ENCODE measurements around the gene PLEKHG4B.

GRCh38 chr5:204462-204861, 112.5 kb downstream of the PLEKHG4B start:
- TF ChIP-seq, protein P1, sequence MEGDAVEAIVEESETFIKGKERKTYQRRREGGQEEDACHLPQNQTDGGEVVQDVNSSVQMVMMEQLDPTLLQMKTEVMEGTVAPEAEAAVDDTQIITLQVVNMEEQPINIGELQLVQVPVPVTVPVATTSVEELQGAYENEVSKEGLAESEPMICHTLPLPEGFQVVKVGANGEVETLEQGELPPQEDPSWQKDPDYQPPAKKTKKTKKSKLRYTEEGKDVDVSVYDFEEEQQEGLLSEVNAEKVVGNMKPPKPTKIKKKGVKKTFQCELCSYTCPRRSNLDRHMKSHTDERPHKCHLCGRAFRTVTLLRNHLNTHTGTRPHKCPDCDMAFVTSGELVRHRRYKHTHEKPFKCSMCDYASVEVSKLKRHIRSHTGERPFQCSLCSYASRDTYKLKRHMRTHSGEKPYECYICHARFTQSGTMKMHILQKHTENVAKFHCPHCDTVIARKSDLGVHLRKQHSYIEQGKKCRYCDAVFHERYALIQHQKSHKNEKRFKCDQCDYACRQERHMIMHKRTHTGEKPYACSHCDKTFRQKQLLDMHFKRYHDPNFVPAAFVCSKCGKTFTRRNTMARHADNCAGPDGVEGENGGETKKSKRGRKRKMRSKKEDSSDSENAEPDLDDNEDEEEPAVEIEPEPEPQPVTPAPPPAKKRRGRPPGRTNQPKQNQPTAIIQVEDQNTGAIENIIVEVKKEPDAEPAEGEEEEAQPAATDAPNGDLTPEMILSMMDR (optimal IDR thresholded peaks at IDR 0.05 in 1 of 3, IDR thresholded peaks at IDR 0.05 in 1 of 3, conservative IDR thresholded peaks at IDR 0.05 in 1 of 3; ENCODE audit: extremely low read depth in 1 of 3, insufficient read depth in 2 of 3, low read length in 3 of 3) = no peak
- no peak for TF ChIP-seq EZH2 (IDR thresholded peaks at IDR 0.05; ENCODE audit: low read length)

All from keratinocyte (primary cell).